IMR-90 (cell line): ENCODE measurements around the gene RADIL.

Source experiments
- POLR2A ChIP-seq: IDR thresholded peaks from 2 replicates; pipeline ENCODE4 v1.6.1; 2012; ENCODE audit warnings: mild to moderate bottlenecking, low read depth, low read length
- RAD21 ChIP-seq: IDR thresholded peaks from 2 replicates; pipeline ENCODE4 v1.6.1; 2012; ENCODE audit warnings: low read length, improper control_type of control experiment
- RCOR1 ChIP-seq: IDR thresholded peaks from 2 replicates; pipeline ENCODE4 v1.6.1; 2012; ENCODE audit warnings: mild to moderate bottlenecking, low read length, improper control_type of control experiment; ENCODE audit not compliant: insufficient replicate concordance
- SMC3 ChIP-seq: fragments of 150-350 bp; IDR thresholded peaks from 2 replicates; pipeline ENCODE4 v1.6.1; 2016; ENCODE audit warnings: low read depth, mild to moderate bottlenecking, antibody characterized with exemption, low read length, moderate library complexity
- TF ChIP-seq, protein P1 (sequence below): conservative IDR thresholded peaks from 2 replicates; pipeline ENCODE4 v1.5.1; 2012; ENCODE audit warnings: mild to moderate bottlenecking, low read depth, low read length, improper control_type of control experiment

- TF ChIP-seq RCOR1: no peak
- TF ChIP-seq, protein P1, sequence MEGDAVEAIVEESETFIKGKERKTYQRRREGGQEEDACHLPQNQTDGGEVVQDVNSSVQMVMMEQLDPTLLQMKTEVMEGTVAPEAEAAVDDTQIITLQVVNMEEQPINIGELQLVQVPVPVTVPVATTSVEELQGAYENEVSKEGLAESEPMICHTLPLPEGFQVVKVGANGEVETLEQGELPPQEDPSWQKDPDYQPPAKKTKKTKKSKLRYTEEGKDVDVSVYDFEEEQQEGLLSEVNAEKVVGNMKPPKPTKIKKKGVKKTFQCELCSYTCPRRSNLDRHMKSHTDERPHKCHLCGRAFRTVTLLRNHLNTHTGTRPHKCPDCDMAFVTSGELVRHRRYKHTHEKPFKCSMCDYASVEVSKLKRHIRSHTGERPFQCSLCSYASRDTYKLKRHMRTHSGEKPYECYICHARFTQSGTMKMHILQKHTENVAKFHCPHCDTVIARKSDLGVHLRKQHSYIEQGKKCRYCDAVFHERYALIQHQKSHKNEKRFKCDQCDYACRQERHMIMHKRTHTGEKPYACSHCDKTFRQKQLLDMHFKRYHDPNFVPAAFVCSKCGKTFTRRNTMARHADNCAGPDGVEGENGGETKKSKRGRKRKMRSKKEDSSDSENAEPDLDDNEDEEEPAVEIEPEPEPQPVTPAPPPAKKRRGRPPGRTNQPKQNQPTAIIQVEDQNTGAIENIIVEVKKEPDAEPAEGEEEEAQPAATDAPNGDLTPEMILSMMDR: no peak
- TF ChIP-seq SMC3: no peak
- no peak for TF ChIP-seq POLR2A
- no peak for TF ChIP-seq RAD21
Measured at GRCh38 chr7:4749798-4750197, 133.7 kb downstream of the RADIL start.
